ENCODE measurements around the gene GPR158.

DNA sequence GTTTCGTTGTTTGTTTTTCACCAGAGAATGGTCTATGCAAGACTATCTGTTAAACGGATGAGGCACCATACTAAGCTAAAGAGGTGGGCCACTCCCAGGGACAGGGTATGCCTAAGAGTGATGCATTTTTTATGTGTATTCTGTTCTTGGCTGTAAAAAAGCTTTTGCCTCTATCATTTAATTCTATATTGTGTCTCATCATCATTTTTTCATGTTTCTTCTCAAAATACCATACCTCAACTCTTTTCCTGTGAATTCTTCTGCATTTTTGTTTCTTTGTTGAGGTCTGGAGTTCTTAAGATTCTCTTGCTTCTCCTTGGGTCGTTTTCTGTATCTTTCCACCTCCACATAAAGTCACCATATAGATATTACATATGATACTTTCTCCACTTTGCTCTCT lies 357.4 kb downstream of the GPR158 start:
- TF ChIP-seq TAF1 (IDR thresholded peaks at IDR 0.05; ENCODE audit: low read depth), result no peak
- TF ChIP-seq, protein P1, sequence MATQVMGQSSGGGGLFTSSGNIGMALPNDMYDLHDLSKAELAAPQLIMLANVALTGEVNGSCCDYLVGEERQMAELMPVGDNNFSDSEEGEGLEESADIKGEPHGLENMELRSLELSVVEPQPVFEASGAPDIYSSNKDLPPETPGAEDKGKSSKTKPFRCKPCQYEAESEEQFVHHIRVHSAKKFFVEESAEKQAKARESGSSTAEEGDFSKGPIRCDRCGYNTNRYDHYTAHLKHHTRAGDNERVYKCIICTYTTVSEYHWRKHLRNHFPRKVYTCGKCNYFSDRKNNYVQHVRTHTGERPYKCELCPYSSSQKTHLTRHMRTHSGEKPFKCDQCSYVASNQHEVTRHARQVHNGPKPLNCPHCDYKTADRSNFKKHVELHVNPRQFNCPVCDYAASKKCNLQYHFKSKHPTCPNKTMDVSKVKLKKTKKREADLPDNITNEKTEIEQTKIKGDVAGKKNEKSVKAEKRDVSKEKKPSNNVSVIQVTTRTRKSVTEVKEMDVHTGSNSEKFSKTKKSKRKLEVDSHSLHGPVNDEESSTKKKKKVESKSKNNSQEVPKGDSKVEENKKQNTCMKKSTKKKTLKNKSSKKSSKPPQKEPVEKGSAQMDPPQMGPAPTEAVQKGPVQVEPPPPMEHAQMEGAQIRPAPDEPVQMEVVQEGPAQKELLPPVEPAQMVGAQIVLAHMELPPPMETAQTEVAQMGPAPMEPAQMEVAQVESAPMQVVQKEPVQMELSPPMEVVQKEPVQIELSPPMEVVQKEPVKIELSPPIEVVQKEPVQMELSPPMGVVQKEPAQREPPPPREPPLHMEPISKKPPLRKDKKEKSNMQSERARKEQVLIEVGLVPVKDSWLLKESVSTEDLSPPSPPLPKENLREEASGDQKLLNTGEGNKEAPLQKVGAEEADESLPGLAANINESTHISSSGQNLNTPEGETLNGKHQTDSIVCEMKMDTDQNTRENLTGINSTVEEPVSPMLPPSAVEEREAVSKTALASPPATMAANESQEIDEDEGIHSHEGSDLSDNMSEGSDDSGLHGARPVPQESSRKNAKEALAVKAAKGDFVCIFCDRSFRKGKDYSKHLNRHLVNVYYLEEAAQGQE (IDR thresholded peaks at IDR 0.05; ENCODE audit: low read depth), result no peak
- no peak for TF ChIP-seq TCF12 (IDR thresholded peaks at IDR 0.05; ENCODE audit: low read depth)
- TF ChIP-seq, protein P2, sequence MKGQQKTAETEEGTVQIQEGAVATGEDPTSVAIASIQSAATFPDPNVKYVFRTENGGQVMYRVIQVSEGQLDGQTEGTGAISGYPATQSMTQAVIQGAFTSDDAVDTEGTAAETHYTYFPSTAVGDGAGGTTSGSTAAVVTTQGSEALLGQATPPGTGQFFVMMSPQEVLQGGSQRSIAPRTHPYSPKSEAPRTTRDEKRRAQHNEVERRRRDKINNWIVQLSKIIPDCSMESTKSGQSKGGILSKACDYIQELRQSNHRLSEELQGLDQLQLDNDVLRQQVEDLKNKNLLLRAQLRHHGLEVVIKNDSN (IDR thresholded peaks at IDR 0.05), result no peak
- no peak for TF ChIP-seq EP300 (IDR thresholded peaks at IDR 0.05; ENCODE audit: borderline replicate concordance)
- no peak for TF ChIP-seq ZBTB7A (IDR thresholded peaks at IDR 0.05; ENCODE audit: low read depth)
- TF ChIP-seq RAD21 (IDR thresholded peaks at IDR 0.05; ENCODE audit: low read depth), result no peak
